BJ (cell line): ENCODE measurements around the gene SLC35A2. TPM values are rescaled to one million over a fixed set of nuclear protein-coding genes. Genes with fewer than 3 reads are reported as not detected.

Experiments
- CTCF ChIA-PET: fragments of 350-600 bp; formaldehyde crosslinking; extraction: SDS; loops from one replicate; lab custom pipeline; 2021; ENCODE audit warnings: antibody characterized with exemption, inconsistent platforms; lab: Yijun Ruan, JAX
- POLR2A ChIA-PET: fragments of 300-600 bp; sonication (Branson Sonifier 250); formaldehyde crosslinking; extraction: SDS; loops from one replicate; lab custom pipeline; 2021; ENCODE audit warnings: antibody characterized with exemption; lab: Charles Lee
- DNase-seq: peaks from one replicate; pipeline ENCODE4 v3.0.0-alpha.2; 2011; ENCODE audit warnings: low read depth
- H3K27me3 ChIP-seq: 2 replicates; pipeline ENCODE4 v1.6.0; 2011; ENCODE audit warnings: low read length; ENCODE audit not compliant: control insufficient read depth, insufficient read depth
- H3K36me3 ChIP-seq: 2 replicates; pipeline ENCODE4 v1.5.1; 2011; ENCODE audit warnings: low read length; ENCODE audit not compliant: control insufficient read depth, insufficient read depth
- H3K4me3 ChIP-seq: 2 replicates; pipeline ENCODE4 v1.5.1; 2011; ENCODE audit warnings: low read depth, mild to moderate bottlenecking, control low read depth, low read length
- polyA plus RNA-seq: library from polyadenylated mRNA; depleted of rRNA; stranded (reverse); fragments of >200 nt; gene quantifications from 2 replicates; pipeline ENCODE4 v1.2.3, GENCODE V29; 2011
- TF ChIP-seq, protein P1 (sequence below): IDR thresholded peaks from 2 replicates; pipeline ENCODE4 v1.5.1; 2011; ENCODE audit warnings: low read depth, mild to moderate bottlenecking, control low read depth, inconsistent platforms, low read length, moderate library complexity; ENCODE audit not compliant: insufficient read depth

The SLC35A2 gene
- polyA plus RNA-seq, 1 experiment, result 69.3 TPM

- peaks cover 13% of the 10 kb centered on the region; the same call in 1 of the 2 replicates for H3K36me3 ChIP-seq
- ChIA-PET POLR2A (interaction anchor here (1.2 kb wide), 1 partner anchor 95 kb away, joined by 3 read pairs; the partner anchor contains the start of gene HDAC6), CTCF (no interaction called here)
- no peak for DNase-seq
- H3K4me3 ChIP-seq, result peak overlapping the region; percentile 79
- no peaks in the 10 kb centered on the region for H3K27me3 ChIP-seq
- TF ChIP-seq, protein P1, sequence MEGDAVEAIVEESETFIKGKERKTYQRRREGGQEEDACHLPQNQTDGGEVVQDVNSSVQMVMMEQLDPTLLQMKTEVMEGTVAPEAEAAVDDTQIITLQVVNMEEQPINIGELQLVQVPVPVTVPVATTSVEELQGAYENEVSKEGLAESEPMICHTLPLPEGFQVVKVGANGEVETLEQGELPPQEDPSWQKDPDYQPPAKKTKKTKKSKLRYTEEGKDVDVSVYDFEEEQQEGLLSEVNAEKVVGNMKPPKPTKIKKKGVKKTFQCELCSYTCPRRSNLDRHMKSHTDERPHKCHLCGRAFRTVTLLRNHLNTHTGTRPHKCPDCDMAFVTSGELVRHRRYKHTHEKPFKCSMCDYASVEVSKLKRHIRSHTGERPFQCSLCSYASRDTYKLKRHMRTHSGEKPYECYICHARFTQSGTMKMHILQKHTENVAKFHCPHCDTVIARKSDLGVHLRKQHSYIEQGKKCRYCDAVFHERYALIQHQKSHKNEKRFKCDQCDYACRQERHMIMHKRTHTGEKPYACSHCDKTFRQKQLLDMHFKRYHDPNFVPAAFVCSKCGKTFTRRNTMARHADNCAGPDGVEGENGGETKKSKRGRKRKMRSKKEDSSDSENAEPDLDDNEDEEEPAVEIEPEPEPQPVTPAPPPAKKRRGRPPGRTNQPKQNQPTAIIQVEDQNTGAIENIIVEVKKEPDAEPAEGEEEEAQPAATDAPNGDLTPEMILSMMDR, result no peak
Observed at GRCh38 chrX:48897157-48897624, 14.3 kb downstream of the SLC35A2 start.

DNA sequence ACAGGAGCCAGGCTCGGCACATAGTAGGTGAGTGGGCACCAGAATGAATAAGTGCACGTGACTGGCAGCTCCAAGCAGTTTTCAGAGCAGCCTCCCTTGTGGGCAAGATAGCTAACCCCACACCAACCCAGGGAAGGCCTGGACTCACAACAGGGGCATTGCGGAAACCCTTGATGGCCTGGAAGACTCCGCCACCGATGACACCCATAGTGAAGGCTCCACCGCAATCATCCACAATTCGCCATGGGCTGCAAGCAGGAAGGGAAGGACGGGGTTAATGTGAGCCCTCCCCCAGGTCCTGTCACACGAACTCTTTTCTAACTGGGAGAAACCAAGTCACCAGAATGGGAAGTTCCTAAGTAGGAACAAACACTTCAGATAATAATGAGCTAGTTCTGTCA lies 14.8 kb downstream of the SLC35A2 start:
- TF ChIP-seq, protein P1, result no peak
- CTCF ChIA-PET, result no interaction called here
- Histone ChIP-seq H3K4me3 (peak overlapping the region; percentile 79), H3K27me3 (no peaks in the 10 kb centered on the region), H3K36me3 (peaks cover 10% of the 10 kb centered on the region; the same call in 1 of the 2 replicates)
- DNase-seq, result no peak
- POLR2A ChIA-PET, result no interaction called here

DNA sequence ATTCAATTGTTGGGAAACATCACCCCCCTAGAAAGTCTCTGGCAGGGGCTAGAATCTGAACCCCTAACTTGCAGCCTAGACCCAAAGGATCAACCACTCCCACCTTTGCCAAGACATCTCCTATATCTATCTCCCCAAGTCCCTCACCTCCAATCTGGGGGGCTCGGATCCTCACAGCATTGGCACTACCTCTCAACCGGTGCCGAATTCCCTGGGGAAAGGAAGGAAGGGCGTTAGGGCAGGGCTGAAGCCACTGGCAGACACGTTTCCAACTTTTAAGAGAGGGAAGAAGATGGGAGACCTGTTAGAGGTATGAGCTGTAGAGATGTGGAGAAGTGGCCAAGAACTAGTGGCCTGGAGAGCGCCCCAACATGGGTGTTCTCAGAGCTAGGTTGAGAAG lies 16.6 kb downstream of the SLC35A2 start:
- ChIA-PET POLR2A (no interaction called here), CTCF (no interaction called here)
- DNase-seq, result no peak
- H3K36me3 ChIP-seq, result peaks cover 6% of the 10 kb centered on the region; the same call in 1 of the 2 replicates
- H3K4me3 ChIP-seq, result no peak overlapping the region
- TF ChIP-seq, protein P1, result no peak
- H3K27me3 ChIP-seq, result no peaks in the 10 kb centered on the region

DNA sequence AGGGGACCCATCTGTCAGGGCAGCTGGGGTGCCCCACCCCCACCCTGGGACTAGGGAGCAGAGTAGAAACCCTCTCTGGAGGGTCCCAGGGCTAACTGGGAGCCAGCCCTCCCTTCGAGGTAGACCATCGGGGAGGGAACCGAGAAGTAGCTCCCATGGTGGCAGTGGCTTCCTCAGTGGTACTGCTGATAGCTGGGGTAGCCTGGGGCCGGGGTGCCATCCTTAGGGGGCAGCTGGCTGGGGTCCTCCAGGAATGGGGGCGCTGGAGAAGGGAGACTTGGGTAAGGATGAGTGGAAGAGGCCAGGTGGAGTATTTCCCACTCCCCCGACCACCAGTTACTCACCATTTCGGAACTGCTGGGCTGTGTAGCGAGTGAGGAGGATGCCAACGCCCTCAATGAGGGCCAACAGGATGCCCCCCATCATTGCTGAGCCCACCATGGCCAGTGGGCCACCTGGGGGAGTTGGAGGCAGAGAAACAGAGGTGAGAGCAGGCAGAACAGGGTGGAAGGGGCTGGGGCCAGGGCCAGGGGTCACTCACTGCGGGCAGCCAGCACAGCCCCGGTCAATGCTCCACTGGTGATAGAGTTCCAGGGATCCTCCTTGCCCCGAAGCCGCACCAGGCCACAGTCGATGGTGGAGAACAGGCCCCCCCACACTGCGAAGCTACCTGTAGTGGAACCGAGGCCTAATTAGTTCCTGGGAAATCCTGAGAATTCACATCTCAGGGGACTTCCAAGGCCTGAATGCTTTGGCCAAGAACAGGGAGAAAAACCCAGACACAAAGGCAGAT lies 17.7 kb downstream of the SLC35A2 start:
- TF ChIP-seq, protein P1, result no peak
- Histone ChIP-seq H3K4me3 (no peak overlapping the region), H3K36me3 (peaks cover 6% of the 10 kb centered on the region; the same call in 1 of the 2 replicates), H3K27me3 (no peaks in the 10 kb centered on the region)
- CTCF ChIA-PET, result no interaction called here
- POLR2A ChIA-PET, result no interaction called here
- DNase-seq, result no peak

DNA sequence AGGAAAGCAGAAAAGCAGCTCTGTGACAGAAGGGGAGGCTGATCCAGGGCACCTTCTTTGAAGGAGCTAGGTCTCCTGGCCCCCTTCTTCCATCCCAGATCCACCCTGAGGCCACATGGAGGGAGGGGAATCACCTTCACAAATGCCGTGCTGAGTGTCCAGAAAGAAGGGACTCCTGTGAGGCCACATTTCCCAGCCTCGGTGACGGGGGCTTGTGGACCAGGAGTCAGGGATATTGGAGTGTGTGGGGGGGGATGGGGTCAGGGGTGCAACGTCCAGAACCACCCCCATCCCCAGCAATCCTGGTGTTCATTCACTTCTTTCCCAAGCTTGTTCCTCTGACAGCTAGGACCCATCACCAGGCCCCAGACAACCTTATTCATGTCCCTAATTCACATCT lies 18.6 kb downstream of the SLC35A2 start:
- CTCF ChIA-PET, result no interaction called here
- TF ChIP-seq, protein P1, result no peak

More for the DNA sequence above, 18.6 kb downstream of the SLC35A2 start:
- Histone ChIP-seq H3K4me3 (no peak overlapping the region), H3K27me3 (no peaks in the 10 kb centered on the region), H3K36me3 (peaks cover 6% of the 10 kb centered on the region; the same call in 1 of the 2 replicates)
- DNase-seq, result no peak
- POLR2A ChIA-PET, result no interaction called here
